HepG2 (cell line): ENCODE data around the gene KLHDC4. TPM values are rescaled to one million over a fixed set of nuclear protein-coding genes. Genes with fewer than 3 reads are reported as not detected.

Experiments
- FOXO1 ChIP-seq: sonication (generic); formaldehyde crosslinking; IDR thresholded peaks from 2 replicates; pipeline ENCODE4 v1.4.0; 2020; ENCODE audit warnings: missing genetic modification reagents
- FOXP1 ChIP-seq, 2 experiments: fragments of 450-650 bp in 1 of 2; IDR thresholded peaks; 2 replicates each; pipeline ENCODE4 v1.6.1; 2017 to 2018; ENCODE audit warnings: antibody characterized with exemption in 1 of 2
- NKX3-1 ChIP-seq: sonication (generic); formaldehyde crosslinking; IDR thresholded peaks from 2 replicates; pipeline ENCODE4 v1.5.0; 2020; ENCODE audit warnings: missing genetic modification reagents
- SMAD9 ChIP-seq: sonication (generic); formaldehyde crosslinking; IDR thresholded peaks from 2 replicates; pipeline ENCODE4 v1.5.1; 2020; ENCODE audit warnings: mild to moderate bottlenecking, missing genetic modification reagents
- SP4 ChIP-seq: sonication (generic); formaldehyde crosslinking; IDR thresholded peaks from 2 replicates; pipeline ENCODE4 v1.8.1; 2023; ENCODE audit warnings: mild to moderate bottlenecking, missing genetic modification reagents
- SP5 ChIP-seq: IDR thresholded peaks from 2 replicates; pipeline ENCODE4 v1.6.1; 2016; ENCODE audit warnings: low read depth, borderline replicate concordance
- ZBTB7A ChIP-seq: sonication (generic); formaldehyde crosslinking; IDR thresholded peaks from 2 replicates; pipeline ENCODE4 v1.8.0; 2022; ENCODE audit warnings: mild to moderate bottlenecking, missing genetic modification reagents
- ZFP41 ChIP-seq: sonication (generic); formaldehyde crosslinking; IDR thresholded peaks from 2 replicates; pipeline ENCODE4 v1.4.0; 2020; ENCODE audit warnings: mild to moderate bottlenecking, missing genetic modification reagents, borderline replicate concordance
- ZKSCAN5 ChIP-seq: sonication (generic); formaldehyde crosslinking; IDR thresholded peaks from 2 replicates; pipeline ENCODE4 v1.5.1; 2020; ENCODE audit warnings: mild to moderate bottlenecking, missing genetic modification reagents
- ZNF317 ChIP-seq: sonication (generic); formaldehyde crosslinking; IDR thresholded peaks from 2 replicates; pipeline ENCODE4 v1.5.0; 2020; ENCODE audit warnings: mild to moderate bottlenecking, missing genetic modification reagents
- ZNF451 ChIP-seq: sonication (generic); formaldehyde crosslinking; IDR thresholded peaks from 2 replicates; pipeline ENCODE4 v1.5.0; 2020; ENCODE audit warnings: mild to moderate bottlenecking, missing genetic modification reagents
- ZNF570 ChIP-seq: sonication (generic); formaldehyde crosslinking; IDR thresholded peaks from 2 replicates; pipeline ENCODE4 v1.4.0; 2020; ENCODE audit warnings: mild to moderate bottlenecking, missing genetic modification reagents, borderline replicate concordance
- ZNF615 ChIP-seq: sonication (generic); formaldehyde crosslinking; IDR thresholded peaks from 2 replicates; pipeline ENCODE4 v1.5.0; 2020; ENCODE audit warnings: mild to moderate bottlenecking, missing genetic modification reagents, borderline replicate concordance
- polyA plus RNA-seq, 8 experiments: library from polyadenylated mRNA; depleted of rRNA in 3 of 8; stranded (reverse) in 7 of 8; unstranded in 1 of 8; fragments of >200 nt; fragmentation: Illumina TruSeq in 4 of 8; extraction: Trizol in 4 of 8; gene quantifications; 2 replicates each; pipeline versions ENCODE4 v1.2.1 to v1.2.3, GENCODE V29; 2011 to 2016; ENCODE audit warnings: low read depth in 4 of 8, missing spikeins in 1 of 8, mixed read lengths in 1 of 8; ENCODE audit not compliant: insufficient read depth in 1 of 8
- total RNA-seq, 5 experiments: library from RNA; depleted of rRNA; stranded (reverse); fragments of >200 nt; fragmentation: Illumina TruSeq; extraction: Trizol; gene quantifications; 2 replicates each; pipeline ENCODE4 v1.2.3, GENCODE V29; 2016; ENCODE audit warnings: low read depth in 1 of 5
- TF ChIP-seq, protein P1 (sequence below): sonication (generic); formaldehyde crosslinking; IDR thresholded peaks from 2 replicates; pipeline ENCODE4 v1.4.0; 2020; ENCODE audit warnings: low read depth, missing genetic modification reagents
- TF ChIP-seq, protein P2 (sequence below): sonication (generic); formaldehyde crosslinking; IDR thresholded peaks from 2 replicates; pipeline ENCODE4 v1.4.0; 2020; ENCODE audit warnings: missing genetic modification reagents
- TF ChIP-seq, protein P3 (sequence below): sonication (generic); formaldehyde crosslinking; IDR thresholded peaks from 2 replicates; pipeline ENCODE4 v1.5.0; 2020; ENCODE audit warnings: mild to moderate bottlenecking, missing genetic modification reagents
- TF ChIP-seq, protein P4 (sequence below): sonication (generic); formaldehyde crosslinking; IDR thresholded peaks from 2 replicates; pipeline ENCODE4 v1.5.1; 2020; ENCODE audit warnings: mild to moderate bottlenecking, missing genetic modification reagents, moderate library complexity
- TF ChIP-seq, protein P5 (sequence below): sonication (generic); formaldehyde crosslinking; IDR thresholded peaks from 2 replicates; pipeline ENCODE4 v1.8.0; 2022; ENCODE audit warnings: missing genetic modification reagents, mild to moderate bottlenecking, moderate library complexity, borderline replicate concordance

Gene KLHDC4
- total and polyA plus RNA-seq, 2 of the 13 experiments (the other 11 are each of a cell fraction or from before 2014, with no cell fraction given) = 18.7 to 31.8 TPM

DNA sequence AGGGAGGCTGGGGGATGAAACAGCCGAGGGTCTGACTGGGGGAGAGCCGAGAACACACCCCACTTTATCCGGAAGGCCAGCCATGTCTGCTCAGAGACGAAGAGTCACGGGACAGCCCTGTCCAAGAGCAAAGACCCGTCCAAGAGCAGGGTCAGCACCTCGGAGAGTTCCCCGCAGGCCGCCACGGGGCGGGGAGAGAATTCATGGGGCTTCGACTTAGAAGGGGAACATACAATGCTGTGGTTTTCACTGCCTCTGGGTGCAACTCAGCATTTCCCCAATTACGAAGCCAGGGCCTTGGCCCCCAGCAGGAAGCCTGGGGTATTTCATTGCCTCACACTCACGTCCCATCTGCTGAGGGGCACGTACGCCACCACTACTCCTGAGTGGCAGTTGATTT, 104.2 kb downstream of the KLHDC4 start (continued):
- TF ChIP-seq, protein P1, sequence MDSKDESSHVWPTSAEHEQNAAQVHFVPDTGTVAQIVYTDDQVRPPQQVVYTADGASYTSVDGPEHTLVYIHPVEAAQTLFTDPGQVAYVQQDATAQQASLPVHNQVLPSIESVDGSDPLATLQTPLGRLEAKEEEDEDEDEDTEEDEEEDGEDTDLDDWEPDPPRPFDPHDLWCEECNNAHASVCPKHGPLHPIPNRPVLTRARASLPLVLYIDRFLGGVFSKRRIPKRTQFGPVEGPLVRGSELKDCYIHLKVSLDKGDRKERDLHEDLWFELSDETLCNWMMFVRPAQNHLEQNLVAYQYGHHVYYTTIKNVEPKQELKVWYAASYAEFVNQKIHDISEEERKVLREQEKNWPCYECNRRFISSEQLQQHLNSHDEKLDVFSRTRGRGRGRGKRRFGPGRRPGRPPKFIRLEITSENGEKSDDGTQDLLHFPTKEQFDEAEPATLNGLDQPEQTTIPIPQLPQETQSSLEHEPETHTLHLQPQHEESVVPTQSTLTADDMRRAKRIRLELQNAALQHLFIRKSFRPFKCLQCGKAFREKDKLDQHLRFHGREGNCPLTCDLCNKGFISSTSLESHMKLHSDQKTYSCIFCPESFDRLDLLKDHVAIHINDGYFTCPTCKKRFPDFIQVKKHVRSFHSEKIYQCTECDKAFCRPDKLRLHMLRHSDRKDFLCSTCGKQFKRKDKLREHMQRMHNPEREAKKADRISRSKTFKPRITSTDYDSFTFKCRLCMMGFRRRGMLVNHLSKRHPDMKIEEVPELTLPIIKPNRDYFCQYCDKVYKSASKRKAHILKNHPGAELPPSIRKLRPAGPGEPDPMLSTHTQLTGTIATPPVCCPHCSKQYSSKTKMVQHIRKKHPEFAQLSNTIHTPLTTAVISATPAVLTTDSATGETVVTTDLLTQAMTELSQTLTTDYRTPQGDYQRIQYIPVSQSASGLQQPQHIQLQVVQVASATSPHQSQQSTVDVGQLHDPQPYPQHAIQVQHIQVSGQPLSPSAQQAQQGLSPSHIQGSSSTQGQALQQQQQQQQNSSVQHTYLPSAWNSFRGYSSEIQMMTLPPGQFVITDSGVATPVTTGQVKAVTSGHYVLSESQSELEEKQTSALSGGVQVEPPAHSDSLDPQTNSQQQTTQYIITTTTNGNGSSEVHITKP (CRISPR knock-in tag) = 0 out of 2 replicates have a peak, but pooled peaks have one; percentile 36
- TF ChIP-seq SMAD9 (CRISPR knock-in tag) (no peak), FOXO1 (CRISPR knock-in tag) (peak; percentile 38; the same call in 1 of the 2 replicates), ZFP41 (CRISPR knock-in tag) (no peak), FOXP1 (IDR thresholded peaks at IDR 0.05) (no peak), FOXP1 (CRISPR knock-in tag; IDR thresholded peaks at IDR 0.05) (no peak), ZNF451 (CRISPR knock-in tag) (no peak), ZBTB7A (CRISPR knock-in tag) (no peak), NKX3-1 (CRISPR knock-in tag) (peak; percentile 74; the same call in 1 of the 2 replicates), SP4 (CRISPR knock-in tag) (no peak), ZNF615 (CRISPR knock-in tag) (no peak), ZKSCAN5 (CRISPR knock-in tag) (no peak), SP5 (CRISPR knock-in tag) (no peak), ZNF570 (CRISPR knock-in tag) (no peak), ZNF317 (CRISPR knock-in tag) (no peak)
- TF ChIP-seq, protein P2, sequence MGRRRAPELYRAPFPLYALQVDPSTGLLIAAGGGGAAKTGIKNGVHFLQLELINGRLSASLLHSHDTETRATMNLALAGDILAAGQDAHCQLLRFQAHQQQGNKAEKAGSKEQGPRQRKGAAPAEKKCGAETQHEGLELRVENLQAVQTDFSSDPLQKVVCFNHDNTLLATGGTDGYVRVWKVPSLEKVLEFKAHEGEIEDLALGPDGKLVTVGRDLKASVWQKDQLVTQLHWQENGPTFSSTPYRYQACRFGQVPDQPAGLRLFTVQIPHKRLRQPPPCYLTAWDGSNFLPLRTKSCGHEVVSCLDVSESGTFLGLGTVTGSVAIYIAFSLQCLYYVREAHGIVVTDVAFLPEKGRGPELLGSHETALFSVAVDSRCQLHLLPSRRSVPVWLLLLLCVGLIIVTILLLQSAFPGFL (CRISPR knock-in tag) = no peak
- TF ChIP-seq, protein P3, sequence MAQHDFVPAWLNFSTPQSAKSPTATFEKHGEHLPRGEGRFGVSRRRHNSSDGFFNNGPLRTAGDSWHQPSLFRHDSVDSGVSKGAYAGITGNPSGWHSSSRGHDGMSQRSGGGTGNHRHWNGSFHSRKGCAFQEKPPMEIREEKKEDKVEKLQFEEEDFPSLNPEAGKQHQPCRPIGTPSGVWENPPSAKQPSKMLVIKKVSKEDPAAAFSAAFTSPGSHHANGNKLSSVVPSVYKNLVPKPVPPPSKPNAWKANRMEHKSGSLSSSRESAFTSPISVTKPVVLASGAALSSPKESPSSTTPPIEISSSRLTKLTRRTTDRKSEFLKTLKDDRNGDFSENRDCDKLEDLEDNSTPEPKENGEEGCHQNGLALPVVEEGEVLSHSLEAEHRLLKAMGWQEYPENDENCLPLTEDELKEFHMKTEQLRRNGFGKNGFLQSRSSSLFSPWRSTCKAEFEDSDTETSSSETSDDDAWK (CRISPR knock-in tag) = no peak
- TF ChIP-seq, protein P4, sequence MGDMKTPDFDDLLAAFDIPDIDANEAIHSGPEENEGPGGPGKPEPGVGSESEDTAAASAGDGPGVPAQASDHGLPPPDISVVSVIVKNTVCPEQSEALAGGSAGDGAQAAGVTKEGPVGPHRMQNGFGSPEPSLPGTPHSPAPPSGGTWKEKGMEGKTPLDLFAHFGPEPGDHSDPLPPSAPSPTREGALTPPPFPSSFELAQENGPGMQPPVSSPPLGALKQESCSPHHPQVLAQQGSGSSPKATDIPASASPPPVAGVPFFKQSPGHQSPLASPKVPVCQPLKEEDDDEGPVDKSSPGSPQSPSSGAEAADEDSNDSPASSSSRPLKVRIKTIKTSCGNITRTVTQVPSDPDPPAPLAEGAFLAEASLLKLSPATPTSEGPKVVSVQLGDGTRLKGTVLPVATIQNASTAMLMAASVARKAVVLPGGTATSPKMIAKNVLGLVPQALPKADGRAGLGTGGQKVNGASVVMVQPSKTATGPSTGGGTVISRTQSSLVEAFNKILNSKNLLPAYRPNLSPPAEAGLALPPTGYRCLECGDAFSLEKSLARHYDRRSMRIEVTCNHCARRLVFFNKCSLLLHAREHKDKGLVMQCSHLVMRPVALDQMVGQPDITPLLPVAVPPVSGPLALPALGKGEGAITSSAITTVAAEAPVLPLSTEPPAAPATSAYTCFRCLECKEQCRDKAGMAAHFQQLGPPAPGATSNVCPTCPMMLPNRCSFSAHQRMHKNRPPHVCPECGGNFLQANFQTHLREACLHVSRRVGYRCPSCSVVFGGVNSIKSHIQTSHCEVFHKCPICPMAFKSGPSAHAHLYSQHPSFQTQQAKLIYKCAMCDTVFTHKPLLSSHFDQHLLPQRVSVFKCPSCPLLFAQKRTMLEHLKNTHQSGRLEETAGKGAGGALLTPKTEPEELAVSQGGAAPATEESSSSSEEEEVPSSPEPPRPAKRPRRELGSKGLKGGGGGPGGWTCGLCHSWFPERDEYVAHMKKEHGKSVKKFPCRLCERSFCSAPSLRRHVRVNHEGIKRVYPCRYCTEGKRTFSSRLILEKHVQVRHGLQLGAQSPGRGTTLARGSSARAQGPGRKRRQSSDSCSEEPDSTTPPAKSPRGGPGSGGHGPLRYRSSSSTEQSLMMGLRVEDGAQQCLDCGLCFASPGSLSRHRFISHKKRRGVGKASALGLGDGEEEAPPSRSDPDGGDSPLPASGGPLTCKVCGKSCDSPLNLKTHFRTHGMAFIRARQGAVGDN = peak; percentile 36
- TF ChIP-seq, protein P5, sequence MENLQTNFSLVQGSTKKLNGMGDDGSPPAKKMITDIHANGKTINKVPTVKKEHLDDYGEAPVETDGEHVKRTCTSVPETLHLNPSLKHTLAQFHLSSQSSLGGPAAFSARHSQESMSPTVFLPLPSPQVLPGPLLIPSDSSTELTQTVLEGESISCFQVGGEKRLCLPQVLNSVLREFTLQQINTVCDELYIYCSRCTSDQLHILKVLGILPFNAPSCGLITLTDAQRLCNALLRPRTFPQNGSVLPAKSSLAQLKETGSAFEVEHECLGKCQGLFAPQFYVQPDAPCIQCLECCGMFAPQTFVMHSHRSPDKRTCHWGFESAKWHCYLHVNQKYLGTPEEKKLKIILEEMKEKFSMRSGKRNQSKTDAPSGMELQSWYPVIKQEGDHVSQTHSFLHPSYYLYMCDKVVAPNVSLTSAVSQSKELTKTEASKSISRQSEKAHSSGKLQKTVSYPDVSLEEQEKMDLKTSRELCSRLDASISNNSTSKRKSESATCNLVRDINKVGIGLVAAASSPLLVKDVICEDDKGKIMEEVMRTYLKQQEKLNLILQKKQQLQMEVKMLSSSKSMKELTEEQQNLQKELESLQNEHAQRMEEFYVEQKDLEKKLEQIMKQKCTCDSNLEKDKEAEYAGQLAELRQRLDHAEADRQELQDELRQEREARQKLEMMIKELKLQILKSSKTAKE = 0 out of 2 replicates have a peak, but pooled peaks have one; percentile 27
